K562 (cell line): ENCODE results near the gene PLEKHH3. TPM values are rescaled to one million over a fixed set of nuclear protein-coding genes. Genes with fewer than 3 reads are reported as not detected.

Source experiments
- BRD4 ChIP-seq: fragments of 200-600 bp; sonication (generic); IDR thresholded peaks from 2 replicates; pipeline ENCODE4 v1.6.1; 2017; ENCODE audit warnings: inconsistent platforms
- CBFA2T2 ChIP-seq: fragments of 450-650 bp; conservative IDR thresholded peaks from 2 replicates; pipeline ENCODE4 v1.6.1; 2017; ENCODE audit warnings: mild to moderate bottlenecking
- CTBP1 ChIP-seq: fragments of 450-650 bp; IDR thresholded peaks from 2 replicates; pipeline ENCODE4 v1.6.1; 2016; ENCODE audit warnings: borderline replicate concordance
- DLX4 ChIP-seq: fragments of 250-450 bp; sonication (Bioruptor Pico); IDR thresholded peaks from 2 replicates; pipeline ENCODE4 v1.6.1; 2021; ENCODE audit warnings: mild to moderate bottlenecking
- GABPA ChIP-seq: fragments of 200-800 bp; sonication (Bioruptor generic); conservative IDR thresholded peaks from 2 replicates; pipeline ENCODE4 v1.6.1; 2016; ENCODE audit warnings: low read depth, missing genetic modification characterization, missing compliant biosample characterization
- HMGN3 ChIP-seq: IDR thresholded peaks from 2 replicates; pipeline ENCODE4 v1.6.1; 2011; ENCODE audit warnings: borderline replicate concordance, low read depth, mild to moderate bottlenecking, mixed read lengths, low read length; ENCODE audit not compliant: insufficient read length; ENCODE audit errors: extremely low read depth
- PRDM10 ChIP-seq: fragments of 450-650 bp; IDR thresholded peaks from 2 replicates; pipeline ENCODE4 v1.6.1; 2018; ENCODE audit not compliant: partially characterized antibody
- RUNX1 ChIP-seq: sonication (generic); IDR thresholded peaks from 2 replicates; pipeline ENCODE4 v1.6.1; 2016; ENCODE audit warnings: antibody characterized with exemption, low read depth
- SAFB ChIP-seq: fragments of 200-400 bp; formaldehyde crosslinking; IDR thresholded peaks from 2 replicates; pipeline ENCODE4 v1.6.1; 2017; ENCODE audit warnings: low read depth, low read length, borderline replicate concordance
- SLC30A9 ChIP-seq: fragments of 250-450 bp; sonication (Bioruptor Pico); IDR thresholded peaks from 2 replicates; pipeline ENCODE4 v1.8.0; 2022; ENCODE audit warnings: mild to moderate bottlenecking, moderate library complexity
- TRIM24 ChIP-seq, 2 experiments: fragments of 450-650 bp; IDR thresholded peaks; 2 replicates each; pipeline ENCODE4 v1.6.1; 2016
- polyA plus RNA-seq, 8 experiments: library from polyadenylated mRNA; depleted of rRNA in 4 of 8; stranded (reverse) in 5 of 8; unstranded in 3 of 8; fragments of >200 nt; fragmentation: Nextera tagmentation in 2 of 8; fragmentation: Illumina TruSeq in 1 of 8; extraction: Ambion mirVana in 2 of 8; extraction: Trizol in 1 of 8; gene quantifications; 2 replicates each; pipeline versions ENCODE4 v1.2.1 to v1.2.3, GENCODE V29; 2011 to 2014; ENCODE audit warnings: inconsistent platforms in 1 of 8, missing spikeins in 1 of 8
- total RNA-seq, 7 experiments: library from RNA; depleted of rRNA in 6 of 7; stranded (reverse); fragments of >200 nt in 6 of 7; fragmentation: Illumina TruSeq in 2 of 7; extraction: Trizol in 2 of 7; gene quantifications; 2 replicates each; pipeline versions ENCODE4 v1.2.1 to v1.2.3, GENCODE V29; 2011 to 2021; ENCODE audit warnings: low replicate concordance in 1 of 7
- TF ChIP-seq, protein P1 (sequence below): sonication (generic); formaldehyde crosslinking; IDR thresholded peaks from 2 replicates; pipeline ENCODE4 v1.8.1; 2023; ENCODE audit warnings: mild to moderate bottlenecking, missing genetic modification reagents
- TF ChIP-seq, protein P2 (sequence below), 3 experiments: fragments of 200-800 bp in 1 of 3; fragments of 250-450 bp in 1 of 3; fragments of 450-650 bp in 1 of 3; sonication (Bioruptor Pico) in 1 of 3; sonication (Bioruptor generic) in 1 of 3; formaldehyde crosslinking in 1 of 3; IDR thresholded peaks; 2 replicates each; pipeline versions ENCODE4 v1.6.1 to v1.8.0; 2016 to 2022; ENCODE audit warnings: mild to moderate bottlenecking in 2 of 3, missing genetic modification characterization in 2 of 3, missing compliant biosample characterization in 1 of 3, moderate library complexity in 1 of 3
- TF ChIP-seq, protein P3 (sequence below): fragments of 450-650 bp; formaldehyde crosslinking; IDR thresholded peaks from 2 replicates; pipeline ENCODE4 v1.4.0; 2022; ENCODE audit warnings: mild to moderate bottlenecking, moderate library complexity
- TF ChIP-seq, protein P4 (sequence below): fragments of 450-650 bp; formaldehyde crosslinking; IDR thresholded peaks from 2 replicates; pipeline ENCODE4 v1.4.0; 2020; ENCODE audit warnings: mild to moderate bottlenecking, moderate library complexity

The PLEKHH3 gene
- total and polyA plus RNA-seq, 9 of the 15 experiments (the other 6 are each of a cell fraction or from before 2014, with no cell fraction given), result 0.58 to 34.5 (median 5.0) TPM

- no peak for TF ChIP-seq DLX4 (CRISPR knock-in tag)
- no peak for TF ChIP-seq PRDM10
- no peak for TF ChIP-seq GABPA (tag)
- TF ChIP-seq TRIM24 (IDR thresholded peaks at IDR 0.05), result peak in 1 of 2 experiments; percentile 49; a peak in 1 of 4 replicates
- TF ChIP-seq SAFB, result no peak
- TF ChIP-seq, protein P1, sequence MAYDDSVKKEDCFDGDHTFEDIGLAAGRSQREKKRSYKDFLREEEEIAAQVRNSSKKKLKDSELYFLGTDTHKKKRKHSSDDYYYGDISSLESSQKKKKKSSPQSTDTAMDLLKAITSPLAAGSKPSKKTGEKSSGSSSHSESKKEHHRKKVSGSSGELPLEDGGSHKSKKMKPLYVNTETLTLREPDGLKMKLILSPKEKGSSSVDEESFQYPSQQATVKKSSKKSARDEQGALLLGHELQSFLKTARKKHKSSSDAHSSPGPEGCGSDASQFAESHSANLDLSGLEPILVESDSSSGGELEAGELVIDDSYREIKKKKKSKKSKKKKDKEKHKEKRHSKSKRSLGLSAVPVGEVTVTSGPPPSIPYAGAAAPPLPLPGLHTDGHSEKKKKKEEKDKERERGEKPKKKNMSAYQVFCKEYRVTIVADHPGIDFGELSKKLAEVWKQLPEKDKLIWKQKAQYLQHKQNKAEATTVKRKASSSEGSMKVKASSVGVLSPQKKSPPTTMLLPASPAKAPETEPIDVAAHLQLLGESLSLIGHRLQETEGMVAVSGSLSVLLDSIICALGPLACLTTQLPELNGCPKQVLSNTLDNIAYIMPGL, result no peak
- TF ChIP-seq BRD4, result no peak
- TF ChIP-seq, protein P2, sequence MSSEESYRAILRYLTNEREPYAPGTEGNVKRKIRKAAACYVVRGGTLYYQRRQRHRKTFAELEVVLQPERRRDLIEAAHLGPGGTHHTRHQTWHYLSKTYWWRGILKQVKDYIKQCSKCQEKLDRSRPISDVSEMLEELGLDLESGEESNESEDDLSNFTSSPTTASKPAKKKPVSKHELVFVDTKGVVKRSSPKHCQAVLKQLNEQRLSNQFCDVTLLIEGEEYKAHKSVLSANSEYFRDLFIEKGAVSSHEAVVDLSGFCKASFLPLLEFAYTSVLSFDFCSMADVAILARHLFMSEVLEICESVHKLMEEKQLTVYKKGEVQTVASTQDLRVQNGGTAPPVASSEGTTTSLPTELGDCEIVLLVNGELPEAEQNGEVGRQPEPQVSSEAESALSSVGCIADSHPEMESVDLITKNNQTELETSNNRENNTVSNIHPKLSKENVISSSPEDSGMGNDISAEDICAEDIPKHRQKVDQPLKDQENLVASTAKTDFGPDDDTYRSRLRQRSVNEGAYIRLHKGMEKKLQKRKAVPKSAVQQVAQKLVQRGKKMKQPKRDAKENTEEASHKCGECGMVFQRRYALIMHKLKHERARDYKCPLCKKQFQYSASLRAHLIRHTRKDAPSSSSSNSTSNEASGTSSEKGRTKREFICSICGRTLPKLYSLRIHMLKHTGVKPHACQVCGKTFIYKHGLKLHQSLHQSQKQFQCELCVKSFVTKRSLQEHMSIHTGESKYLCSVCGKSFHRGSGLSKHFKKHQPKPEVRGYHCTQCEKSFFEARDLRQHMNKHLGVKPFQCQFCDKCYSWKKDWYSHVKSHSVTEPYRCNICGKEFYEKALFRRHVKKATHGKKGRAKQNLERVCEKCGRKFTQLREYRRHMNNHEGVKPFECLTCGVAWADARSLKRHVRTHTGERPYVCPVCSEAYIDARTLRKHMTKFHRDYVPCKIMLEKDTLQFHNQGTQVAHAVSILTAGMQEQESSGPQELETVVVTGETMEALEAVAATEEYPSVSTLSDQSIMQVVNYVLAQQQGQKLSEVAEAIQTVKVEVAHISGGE (CRISPR knock-in tag; IDR thresholded peaks at IDR 0.05), result no peak
- no peak for TF ChIP-seq SLC30A9 (CRISPR knock-in tag)
- TF ChIP-seq RUNX1, result no peak
- TF ChIP-seq HMGN3, result no peak
- TF ChIP-seq, protein P3, sequence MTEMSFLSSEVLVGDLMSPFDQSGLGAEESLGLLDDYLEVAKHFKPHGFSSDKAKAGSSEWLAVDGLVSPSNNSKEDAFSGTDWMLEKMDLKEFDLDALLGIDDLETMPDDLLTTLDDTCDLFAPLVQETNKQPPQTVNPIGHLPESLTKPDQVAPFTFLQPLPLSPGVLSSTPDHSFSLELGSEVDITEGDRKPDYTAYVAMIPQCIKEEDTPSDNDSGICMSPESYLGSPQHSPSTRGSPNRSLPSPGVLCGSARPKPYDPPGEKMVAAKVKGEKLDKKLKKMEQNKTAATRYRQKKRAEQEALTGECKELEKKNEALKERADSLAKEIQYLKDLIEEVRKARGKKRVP, result no peak
- TF ChIP-seq CTBP1, result peak; percentile 76
- TF ChIP-seq, protein P4, sequence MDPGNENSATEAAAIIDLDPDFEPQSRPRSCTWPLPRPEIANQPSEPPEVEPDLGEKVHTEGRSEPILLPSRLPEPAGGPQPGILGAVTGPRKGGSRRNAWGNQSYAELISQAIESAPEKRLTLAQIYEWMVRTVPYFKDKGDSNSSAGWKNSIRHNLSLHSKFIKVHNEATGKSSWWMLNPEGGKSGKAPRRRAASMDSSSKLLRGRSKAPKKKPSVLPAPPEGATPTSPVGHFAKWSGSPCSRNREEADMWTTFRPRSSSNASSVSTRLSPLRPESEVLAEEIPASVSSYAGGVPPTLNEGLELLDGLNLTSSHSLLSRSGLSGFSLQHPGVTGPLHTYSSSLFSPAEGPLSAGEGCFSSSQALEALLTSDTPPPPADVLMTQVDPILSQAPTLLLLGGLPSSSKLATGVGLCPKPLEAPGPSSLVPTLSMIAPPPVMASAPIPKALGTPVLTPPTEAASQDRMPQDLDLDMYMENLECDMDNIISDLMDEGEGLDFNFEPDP (CRISPR knock-in tag), result no peak
- no peak for TF ChIP-seq CBFA2T2
Measured at GRCh38 chr17:42660692-42661345, 16.0 kb downstream of the PLEKHH3 start (continued).
